SH-SY5Y (cell line): Measurements from ENCODE around the gene VIPR2.

ENCODE experiments used
- GATA2 ChIP-seq: IDR thresholded peaks from 2 replicates; pipeline ENCODE4 v1.6.1; 2011; ENCODE audit warnings: mild to moderate bottlenecking, low read depth, low read length
- GATA3 ChIP-seq: IDR thresholded peaks from 2 replicates; pipeline ENCODE4 v1.6.1; 2011; ENCODE audit warnings: low read depth, mild to moderate bottlenecking, low read length, moderate library complexity

DNA sequence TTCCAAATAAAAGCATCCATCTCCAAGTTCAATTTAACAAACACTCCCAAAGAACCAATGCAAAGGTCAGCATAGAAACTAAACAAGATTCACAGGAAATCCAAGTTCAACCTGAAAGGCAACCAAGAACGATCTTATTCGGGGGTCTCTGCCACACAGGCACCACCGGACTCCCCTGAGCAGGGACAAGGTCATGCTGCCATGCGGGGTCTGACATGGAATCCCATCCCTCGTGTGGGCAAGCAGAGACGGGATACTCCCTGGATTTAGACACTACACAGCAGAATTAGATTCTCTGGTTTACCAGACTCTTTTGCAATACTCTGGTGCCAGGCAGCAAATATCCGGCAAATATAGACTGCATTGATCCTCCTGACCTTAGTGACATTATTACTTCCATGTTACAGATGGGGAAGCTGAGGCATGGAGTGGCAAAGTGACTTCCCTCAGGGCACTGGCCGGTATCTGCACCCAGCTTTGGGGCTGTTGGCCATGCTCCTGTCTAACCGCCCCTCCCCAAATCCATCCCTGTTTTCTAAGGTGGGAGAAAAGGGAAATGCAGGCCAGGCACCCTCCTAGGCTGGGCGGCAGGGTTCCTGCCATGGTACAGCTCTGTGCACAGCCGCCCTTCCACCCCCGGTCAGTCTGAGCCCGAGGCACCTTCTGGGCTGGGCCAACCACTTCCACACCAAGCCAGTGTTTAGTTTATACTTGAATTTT lies 111.8 kb downstream of the VIPR2 start:
- TF ChIP-seq GATA2 = no peak
- TF ChIP-seq GATA3 = no peak
